ENCODE measurements around the gene CEL.
"Not testable (repeated sequence)": the region's sequence is repeated elsewhere in the genome, so short reads cannot be mapped to it uniquely, and the experiment has no call there.

CEL gene

GRCh38 chr9:133065070-133065388 lies 3.2 kb downstream of the CEL start:
- no peak for DNase-seq

GRCh38 chr9:133066181-133066983 lies 4.6 kb downstream of the CEL start:
- DNase-seq, result no peak

GRCh38 chr9:133067006-133067405 lies 5.2 kb downstream of the CEL start:
- no peak for DNase-seq

GRCh38 chr9:133067813-133068212 lies 6.0 kb downstream of the CEL start:
- no peak for DNase-seq

- not testable (repeated sequence) for DNase-seq
These were observed 6.7 kb downstream of the CEL start for GRCh38 chr9:133068431-133068830.

- not testable (repeated sequence) for DNase-seq
These were observed 8.8 kb downstream of the CEL start for GRCh38 chr9:133070500-133070961.

- DNase-seq, result not testable (repeated sequence)
These were observed 9.2 kb downstream of the CEL start for GRCh38 chr9:133070985-133071384.

- no peak for DNase-seq
These were observed 9.8 kb downstream of the CEL start for GRCh38 chr9:133071484-133072150.

GRCh38 chr9:133072210-133072609 lies 10.4 kb downstream of the CEL start:
- not testable (repeated sequence) for DNase-seq

- DNase-seq, result no peak
These were observed 11.6 kb downstream of the CEL start for GRCh38 chr9:133073086-133074014.

GRCh38 chr9:133074111-133074651 lies 12.4 kb downstream of the CEL start:
- no peak for DNase-seq

GRCh38 chr9:133075925-133076630 lies 14.3 kb downstream of the CEL start:
- DNase-seq, result no peak

GRCh38 chr9:133076691-133077090 lies 14.9 kb downstream of the CEL start:
- DNase-seq, result no peak

- DNase-seq, result no peak
These were observed 16.7 kb downstream of the CEL start for GRCh38 chr9:133078486-133078885.

- DNase-seq, result no peak
These were observed 18.4 kb downstream of the CEL start for GRCh38 chr9:133080161-133080560.

GRCh38 chr9:133080786-133081779 lies 19.3 kb downstream of the CEL start:
- DNase-seq, result not testable (repeated sequence)

GRCh38 chr9:133081957-133082644 lies 20.3 kb downstream of the CEL start:
- not testable (repeated sequence) for DNase-seq

GRCh38 chr9:133083688-133084087 lies 21.9 kb downstream of the CEL start:
- DNase-seq, result not testable (repeated sequence)

- not testable (repeated sequence) for DNase-seq
These were observed 24.6 kb downstream of the CEL start for GRCh38 chr9:133086212-133086860.

- no peak for DNase-seq
These were observed 25.1 kb downstream of the CEL start for GRCh38 chr9:133086894-133087293.

Data from stimulated activated CD8-positive, alpha-beta memory T cell treated with anti-CD3 and anti-CD28 coated beads, Interleukin-4, amount 100 ng/mL, for 48 hours (primary cell).